GF-D8 (cell line): ENCODE data around the gene SIK2.
"Not testable (repeated sequence)": the region's sequence is repeated elsewhere in the genome, so short reads cannot be mapped to it uniquely, and the experiment has no call there.

Source experiments
- DNase-seq: peaks from one replicate; lab custom pipeline; 2025; lab: John Stamatoyannopoulos, UW

SIK2 gene

DNA sequence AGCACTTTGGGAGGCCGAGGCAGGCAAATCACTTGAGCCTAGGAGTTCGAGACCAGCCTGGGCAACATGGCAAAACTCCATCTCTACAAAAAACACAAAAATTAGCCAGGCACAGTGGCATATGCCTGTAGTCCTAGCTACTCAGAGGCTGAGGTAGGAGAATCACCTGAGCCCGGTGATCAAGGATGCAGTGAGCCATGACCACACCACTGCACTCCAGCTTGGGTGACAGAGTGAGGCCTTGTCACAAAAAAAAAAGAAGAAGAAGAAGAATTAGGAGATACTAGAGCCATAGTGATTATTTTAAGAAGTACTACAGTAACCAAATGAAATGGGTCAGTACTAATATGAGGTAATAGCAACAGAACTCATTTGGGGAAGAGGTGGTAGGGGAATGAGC is 56.2 kb downstream of the SIK2 start:
- DNase-seq = not testable (repeated sequence)

DNA sequence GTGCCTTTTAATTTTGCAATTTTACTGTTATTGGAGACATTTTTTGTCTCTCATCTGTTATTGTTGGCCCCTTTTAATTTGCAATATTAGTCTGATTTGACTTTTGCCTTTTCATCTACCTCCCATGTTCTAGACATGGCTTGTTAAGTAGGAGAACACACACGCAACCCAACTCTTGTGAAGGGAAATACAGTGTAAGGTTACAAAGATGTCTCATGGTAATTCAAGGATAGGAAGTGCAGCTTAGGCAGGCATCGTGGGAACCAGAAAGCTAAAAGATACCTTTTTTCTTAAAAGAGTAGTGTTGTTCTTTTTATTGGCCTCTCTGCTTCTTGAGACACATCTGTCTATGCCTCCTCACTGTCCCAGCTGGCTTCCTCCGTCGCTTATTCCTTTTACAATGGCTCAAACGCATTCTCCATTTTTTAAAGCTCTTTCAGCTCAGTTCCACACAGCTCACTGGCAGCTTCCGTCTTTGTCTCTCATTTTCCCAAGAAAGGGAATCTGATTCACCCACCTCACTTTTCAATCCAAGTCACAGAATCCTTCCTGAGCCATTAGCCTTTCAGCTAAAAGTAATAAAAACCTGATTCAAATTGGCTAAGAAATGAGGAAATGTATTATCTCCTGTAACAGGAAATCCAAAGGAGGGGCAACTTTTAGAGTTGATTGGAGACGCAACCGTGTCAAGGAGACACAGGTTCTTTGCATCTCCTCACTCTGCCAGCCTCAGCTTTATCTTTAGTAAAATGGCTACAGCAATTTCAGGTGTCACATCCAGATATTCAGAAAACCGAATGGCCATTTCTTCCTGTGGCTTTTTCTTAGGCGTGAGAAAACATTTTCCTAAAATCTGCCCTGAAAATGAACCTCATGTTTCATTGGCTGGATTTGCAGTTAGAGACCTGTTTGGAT is 57.2 kb downstream of the SIK2 start:
- no peak for DNase-seq

DNA sequence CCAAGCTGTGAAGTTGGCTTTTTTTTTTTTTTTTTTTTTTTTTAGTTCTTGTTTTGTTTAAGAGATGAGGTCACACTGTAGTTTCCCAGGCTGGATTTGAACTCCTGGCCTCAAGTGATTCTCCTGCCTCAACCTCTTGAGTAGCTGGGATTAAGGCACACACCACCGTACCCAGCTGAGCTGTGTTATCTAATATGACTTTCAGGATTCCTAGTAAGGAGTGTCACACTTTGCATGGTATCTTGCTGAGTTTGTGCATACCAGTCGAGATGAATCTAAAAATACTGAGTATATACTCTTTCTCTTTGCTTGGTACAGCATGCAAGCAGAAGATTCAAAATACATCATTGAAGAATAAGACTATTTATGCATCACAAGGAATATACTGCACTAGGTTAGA is 58.6 kb downstream of the SIK2 start:
- DNase-seq = no peak

DNA sequence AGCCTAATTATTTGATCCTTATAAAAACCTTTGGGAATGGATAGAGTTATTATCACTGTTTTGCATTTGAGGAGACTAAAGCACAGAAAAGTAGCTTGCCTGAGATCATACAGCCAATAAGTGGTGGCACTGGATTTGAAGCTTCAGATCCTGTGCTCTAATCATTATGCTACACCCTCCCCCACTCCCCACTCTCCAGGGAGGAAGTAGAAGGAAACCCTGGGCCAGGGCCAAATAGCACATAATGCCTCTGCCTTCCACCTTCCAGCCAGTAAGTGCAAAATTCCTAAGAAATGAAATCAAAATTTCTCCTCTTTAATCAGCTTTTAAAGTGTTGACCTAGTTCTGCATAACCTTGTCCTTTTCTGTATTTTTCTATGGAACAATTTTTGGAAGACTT is 61.6 kb downstream of the SIK2 start:
- DNase-seq = no peak

DNA sequence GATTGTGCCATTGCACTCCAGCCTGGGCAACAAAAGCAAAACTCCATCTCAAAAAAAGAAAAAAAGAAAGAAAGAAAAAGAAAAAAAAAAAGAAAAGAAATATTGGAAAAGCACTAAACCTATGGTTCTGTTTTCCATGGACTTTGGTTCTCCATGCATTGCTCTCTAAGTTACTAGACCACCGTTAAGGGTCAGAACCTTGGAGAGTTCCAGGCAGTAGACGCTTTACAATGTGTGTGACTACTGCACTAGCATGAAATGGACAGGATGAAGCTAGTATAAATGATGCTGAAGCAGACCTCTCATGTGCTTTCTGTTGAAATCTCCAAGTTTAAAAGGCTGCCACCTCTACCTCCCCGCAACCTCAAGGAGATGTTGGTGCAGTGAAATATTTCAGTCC is 63.5 kb downstream of the SIK2 start:
- no peak for DNase-seq

DNA sequence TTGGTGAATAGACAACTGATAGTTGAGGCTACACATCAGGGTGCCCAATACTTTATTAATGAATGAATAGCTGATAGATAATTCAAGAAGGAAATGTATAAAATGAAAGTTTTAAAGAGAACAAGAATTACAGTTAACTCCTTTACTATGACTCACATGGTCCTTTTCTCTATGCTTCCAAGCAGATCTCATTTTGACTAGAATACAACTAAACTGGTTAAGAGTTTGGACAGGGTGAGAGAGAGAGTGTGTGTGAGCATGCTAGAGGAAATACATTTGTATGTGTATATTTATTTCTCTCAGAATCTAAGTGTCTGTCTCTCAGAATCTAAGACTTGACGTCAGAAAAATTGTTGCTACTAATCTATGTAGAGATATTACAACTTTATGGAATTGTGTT is 66.7 kb downstream of the SIK2 start:
- DNase-seq = no peak

DNA sequence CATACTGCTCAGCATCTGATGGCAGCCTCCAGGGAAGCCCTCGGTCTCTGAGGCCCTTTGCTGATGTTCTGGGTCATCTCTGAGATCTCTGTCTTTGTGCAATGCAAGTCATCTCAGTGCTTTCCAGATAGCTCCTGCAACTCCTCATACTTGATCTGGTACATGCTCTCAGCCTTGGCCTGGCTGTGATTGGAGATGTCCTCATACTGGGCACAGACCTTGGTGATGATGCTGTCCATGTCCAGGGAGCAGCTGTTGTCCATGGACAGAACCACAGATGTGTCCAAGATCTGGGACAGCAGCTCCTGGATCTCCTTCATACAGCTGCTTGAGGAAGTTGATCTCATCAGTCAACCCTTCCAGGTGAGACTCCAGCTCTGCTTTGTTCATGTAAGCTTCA is 69.1 kb downstream of the SIK2 start:
- DNase-seq = no peak

DNA sequence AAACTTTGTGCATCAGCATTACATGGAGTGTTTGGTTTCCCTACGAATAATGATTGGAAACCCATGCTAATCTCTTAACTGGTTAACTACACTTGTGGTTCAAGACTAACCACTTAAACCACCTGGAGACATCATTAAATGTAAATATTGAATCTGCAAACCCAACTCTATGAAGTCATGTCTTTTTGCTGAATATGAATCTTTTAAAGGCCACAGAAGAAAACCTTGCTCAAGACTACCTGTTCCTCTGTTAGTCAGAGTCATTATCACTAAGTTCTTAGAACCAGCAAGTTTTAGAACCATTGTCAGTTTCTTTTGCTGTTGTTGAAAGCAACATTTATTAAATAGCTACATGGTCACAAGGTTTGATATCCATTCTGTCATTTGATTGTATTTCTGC is 70.7 kb downstream of the SIK2 start:
- no peak for DNase-seq

DNA sequence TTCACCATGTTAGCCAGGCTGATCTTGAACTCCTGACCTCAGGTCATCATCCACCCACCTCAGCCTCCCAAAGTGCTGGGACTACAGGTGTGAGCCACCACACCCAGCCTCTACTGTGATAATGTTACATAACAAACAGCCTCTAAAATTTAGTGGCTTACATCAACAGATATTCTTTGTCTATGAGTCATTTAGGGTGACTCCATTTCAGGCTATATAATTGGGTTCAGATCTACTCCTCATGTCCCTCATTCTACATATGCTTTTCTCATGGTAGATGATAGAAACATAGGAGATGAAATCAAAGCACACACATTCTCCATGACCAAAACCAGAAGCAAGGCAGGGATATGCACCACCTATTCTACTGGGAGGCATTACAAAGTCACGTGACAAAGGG is 72.7 kb downstream of the SIK2 start:
- DNase-seq = no peak

DNA sequence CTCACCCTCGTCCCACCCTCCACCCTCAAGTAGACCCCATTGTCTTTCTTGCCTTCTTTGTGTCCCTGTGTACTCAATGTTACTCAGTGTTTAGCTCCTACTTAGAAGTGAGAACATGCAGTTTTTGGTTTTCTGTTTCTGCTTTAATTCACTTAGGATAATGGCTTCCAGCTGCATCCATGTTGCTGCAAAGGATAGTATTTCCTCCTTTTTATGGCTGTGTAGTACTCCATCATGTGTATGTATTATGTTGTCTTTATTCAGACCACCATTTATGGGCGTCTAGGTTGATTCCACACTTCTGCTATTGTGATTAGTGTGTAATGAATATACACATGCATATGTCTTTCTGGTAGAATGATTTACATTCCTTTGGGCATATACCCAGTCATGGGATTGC is 73.6 kb downstream of the SIK2 start:
- no peak for DNase-seq

DNA sequence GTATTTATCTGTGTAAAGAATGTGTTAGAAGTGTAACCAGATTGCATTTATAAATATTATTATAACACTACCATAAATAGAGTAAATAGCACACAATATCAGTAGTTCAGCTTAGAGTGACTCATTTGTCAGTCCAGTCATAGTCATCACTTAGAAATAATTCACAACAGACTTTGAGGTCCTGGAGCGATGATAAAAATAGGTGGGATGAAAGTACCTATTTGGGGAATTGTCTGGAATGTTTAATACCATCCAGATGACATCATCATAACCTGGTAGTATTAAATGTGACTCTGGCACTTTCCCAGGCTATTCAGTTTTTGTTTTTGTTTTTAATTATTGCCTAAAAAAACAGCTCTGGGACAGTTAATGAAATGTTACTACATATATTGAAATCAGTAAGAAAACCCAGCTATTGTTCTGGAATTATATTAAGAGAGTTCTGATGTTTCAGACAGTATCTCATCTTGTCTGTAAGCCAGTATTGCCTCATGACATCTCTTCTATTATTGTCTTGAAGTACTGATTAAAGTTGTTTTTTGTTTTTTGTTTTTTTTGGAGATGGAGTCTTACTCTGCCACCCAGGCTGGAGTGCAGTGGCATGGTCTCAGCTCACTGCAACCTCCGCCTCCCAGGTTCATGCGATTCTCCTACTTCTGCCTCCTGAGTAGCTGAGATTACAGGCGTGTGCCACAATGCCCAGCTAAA is 74.8 kb downstream of the SIK2 start:
- no peak for DNase-seq

DNA sequence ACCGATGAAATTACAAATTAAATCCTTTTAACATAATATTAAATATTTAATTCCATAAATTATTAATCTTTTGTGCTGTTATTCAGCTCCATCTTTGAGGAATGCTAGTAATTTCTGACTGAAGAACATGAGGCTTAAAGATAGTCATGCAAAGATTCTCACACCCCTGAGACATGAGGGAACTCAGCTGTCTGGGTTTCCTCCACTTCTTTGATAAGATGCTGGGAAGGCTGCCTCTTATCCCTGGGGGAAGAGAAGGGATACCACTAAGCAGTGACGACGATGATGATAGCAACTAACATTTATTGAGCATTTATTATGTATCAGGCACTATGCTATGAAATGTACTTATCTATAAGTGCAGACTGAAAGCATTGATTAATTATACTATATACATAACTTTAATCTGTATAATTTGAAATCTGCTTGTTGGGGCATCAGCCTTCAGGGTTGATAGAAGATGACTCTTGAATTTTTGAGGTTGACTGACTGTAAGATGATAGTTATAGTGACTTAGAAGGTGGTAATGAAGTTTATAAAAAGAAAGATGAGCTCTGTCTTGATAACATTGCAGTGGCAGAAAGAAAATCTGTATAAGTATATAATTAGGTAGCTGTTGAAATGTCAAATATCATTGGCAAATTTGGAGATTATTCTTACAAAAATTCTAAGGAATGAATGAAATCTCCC is 78.4 kb downstream of the SIK2 start:
- no peak for DNase-seq

DNA sequence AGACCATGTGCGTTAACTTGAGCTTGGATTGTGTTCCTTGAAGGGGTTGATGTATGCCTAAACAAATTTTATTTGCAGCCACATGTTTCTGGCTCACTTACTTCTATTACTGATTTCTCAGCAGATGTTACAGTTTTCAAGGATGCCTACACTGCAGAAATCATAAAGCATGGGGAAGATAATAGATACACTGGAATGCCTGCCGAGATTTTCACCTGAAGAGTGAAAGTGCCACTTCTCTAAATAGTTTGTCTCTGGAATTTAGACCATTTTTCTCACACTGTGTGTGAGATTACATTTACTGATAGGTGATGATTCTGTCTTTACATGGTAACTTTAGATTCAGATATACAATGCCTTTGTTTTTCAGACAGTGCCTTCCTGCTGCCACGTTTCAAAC is 81.6 kb downstream of the SIK2 start:
- DNase-seq = no peak

DNA sequence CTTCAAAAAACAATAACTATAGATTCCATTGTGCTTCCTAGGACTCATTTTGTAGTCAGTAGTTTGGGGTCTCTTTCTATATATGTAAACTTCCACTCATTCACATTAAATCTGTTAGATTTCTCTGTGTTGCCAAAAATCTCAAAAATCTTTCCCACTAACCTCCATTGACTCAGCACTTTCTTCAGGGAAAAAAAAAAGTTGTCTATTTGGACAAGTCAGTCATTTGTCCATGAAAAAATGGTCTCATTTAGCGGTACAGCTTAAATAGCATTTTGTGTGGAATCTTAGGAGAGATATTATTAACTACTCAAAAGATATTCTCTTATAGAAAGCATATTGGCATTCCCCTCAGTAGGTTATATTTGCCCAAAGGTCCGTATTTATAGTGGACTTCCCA is 82.0 kb downstream of the SIK2 start:
- DNase-seq = no peak

DNA sequence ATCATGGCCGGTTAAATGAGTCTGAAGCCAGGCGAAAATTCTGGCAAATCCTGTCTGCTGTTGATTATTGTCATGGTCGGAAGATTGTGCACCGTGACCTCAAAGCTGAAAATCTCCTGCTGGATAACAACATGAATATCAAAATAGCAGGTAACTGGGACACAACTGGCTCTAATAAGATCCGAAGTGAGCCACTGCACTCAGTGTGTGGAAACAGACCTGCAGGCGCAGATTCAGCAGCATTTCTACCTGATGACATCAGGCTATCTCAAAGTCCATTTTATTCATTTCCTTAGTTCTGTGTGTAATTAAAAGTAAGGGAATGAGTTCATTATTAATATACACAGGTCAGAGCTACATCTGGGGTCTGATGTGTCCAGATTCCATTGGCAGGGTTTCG is 85.8 kb downstream of the SIK2 start:
- no peak for DNase-seq

DNA sequence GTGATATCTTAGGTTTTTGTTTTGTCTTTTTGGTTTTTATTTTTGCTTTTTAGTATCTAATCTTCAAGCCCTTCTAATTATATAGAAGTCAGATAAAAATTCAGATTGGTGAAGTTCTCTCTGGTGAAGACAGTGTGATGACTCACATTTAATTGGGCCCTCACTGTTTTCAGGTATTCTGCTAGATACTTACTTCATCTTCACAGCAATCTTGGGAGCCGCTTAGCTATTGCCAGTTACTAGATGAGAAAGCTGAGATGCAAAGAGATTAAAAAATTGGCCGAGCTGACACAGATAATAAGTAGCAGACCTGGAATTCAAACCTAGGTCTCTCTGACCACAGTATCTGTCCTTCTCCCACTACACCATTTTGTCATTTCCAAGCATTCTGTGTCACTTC is 88.9 kb downstream of the SIK2 start:
- DNase-seq = no peak

DNA sequence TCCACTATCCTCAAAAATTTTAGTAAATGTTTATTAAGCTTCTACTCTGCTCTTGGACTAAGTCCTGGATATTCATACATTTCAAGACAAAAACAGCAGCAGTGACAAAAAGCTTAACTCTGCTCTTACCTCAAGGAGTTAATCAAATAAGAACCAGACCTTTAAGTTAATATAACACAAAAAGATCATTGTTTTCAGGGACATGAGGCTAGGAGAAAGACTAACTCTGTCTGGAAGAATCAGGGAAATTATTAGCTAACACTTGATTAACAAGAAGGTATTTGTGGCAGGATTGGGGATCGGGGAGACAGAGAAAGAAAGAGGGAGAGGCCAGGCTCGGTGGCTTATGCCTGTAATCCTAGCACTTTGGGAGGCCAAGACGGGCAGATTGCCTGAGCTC is 89.5 kb downstream of the SIK2 start:
- DNase-seq = no peak

DNA sequence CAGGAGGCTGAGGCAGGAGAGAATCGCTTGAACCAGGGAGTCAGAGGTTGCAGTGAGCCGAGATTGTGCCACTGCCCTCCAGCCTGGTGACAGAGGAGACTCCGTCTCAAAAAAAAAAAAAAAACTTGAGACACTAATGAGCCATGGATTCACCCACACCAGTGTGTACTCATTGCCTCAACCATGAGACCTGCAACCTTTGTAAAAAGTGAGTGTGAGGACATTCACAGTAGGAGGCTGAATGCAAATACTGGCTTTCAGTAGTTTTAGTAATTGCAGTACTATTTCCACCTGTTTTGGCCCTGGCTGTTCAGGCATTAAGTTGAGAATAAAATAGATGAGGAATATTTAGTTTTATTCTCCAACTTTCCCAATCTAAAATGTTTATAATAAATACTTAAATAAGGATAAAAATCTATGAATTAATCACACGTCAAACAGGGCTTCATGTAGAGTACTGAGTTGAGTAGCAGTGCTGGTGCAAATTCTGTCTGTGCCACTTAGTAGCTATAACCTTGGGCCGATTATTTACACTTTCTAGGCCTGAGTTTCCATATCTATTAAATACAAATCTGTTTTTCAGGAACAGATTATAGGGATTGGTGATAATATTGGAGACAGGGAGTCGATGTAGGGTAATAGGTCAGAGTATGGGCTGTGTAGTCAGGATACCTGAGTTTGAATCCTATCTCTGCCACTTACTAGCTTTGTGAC is 91.1 kb downstream of the SIK2 start:
- no peak for DNase-seq

DNA sequence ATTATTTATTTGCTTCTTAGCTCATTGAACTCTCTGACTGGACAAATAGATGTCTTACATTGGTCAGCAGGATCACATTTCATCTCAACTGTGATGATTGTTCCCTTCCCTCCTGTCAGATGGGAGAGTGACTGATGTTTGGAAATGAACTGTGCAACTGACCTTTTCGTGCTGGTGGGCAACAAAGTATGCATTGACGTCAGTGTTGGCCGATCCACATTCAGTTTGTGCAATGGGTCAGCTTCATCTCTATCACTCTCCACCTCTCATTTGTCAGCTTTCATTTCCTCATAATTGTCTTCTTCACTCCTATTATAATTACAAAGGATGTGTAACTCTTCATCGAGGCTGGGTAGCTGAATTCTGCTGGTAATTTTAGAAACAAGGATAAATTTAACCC is 92.6 kb downstream of the SIK2 start:
- DNase-seq = no peak

DNA sequence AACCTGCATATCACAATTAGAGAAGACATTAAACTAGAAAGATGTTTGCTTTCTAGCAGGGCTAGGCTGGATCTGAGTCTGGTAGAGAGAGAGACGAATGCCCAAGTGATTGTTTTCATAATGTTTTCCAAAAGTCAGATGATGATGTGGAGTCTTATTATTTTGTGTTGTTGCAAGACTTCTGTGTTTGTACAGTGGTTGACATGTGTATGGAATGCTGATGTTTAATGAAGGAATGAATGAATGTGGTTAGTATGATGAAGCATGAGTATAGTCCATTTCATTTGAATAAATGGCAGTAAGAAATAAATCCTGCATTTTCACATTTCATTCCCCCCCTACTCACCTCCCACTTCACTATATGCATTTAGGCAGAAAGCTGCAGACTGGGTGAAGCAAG is 94.3 kb downstream of the SIK2 start:
- DNase-seq = no peak

DNA sequence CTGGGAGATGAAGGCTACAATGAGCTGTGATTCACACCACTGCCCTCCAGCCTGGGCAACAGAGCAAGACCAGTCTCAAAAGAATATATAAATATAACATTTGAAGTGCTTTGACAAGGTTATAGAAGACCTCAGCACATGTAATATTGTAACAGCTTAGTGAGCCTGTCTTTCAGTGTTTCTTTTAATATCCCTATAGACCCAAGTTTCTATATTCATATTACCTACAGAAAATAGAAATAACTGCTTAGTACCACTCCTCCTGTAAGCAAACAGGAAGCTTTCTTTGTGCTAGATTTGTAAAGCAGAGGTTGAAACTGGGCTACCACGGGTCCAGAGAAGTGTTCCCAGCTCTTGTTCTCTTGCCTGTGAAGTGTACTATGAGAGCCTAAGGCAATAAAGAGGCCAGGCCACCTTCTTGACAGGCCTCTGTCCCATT is 95.7 kb downstream of the SIK2 start:
- no peak for DNase-seq

DNA sequence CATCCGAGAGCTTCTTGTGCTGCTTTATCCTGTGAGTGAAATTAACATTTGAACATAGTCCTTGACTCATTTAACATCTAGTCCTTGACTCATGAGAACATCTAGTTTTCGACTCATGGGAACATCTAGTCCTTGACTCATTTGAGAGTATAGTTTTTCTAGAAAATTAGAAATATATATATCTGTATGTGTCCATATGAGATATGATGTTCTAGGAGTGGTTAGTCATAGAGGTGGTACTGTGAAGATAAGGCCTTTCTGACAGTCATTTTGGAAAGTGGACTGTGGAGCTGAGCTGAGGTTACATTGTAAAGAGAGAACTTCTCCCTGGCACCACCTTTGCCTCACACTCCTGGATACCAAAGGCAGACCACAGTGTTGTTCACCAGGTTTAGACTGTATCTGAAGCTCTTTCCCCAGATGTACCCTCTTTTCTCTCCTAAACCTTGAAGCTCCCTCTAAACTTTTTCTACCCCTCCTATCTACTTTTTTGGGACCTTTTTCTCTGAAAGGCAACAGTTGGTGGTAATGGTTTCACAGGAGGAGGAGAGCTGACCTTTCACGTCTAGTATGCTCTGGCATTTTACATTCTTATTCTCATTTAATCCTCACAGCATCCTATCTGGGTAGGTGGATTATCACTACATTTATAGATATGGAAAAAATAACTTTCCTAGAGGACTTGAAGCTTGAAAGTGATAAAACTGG is 96.8 kb downstream of the SIK2 start:
- no peak for DNase-seq
